ENCODE data around the gene YIPF4. TPM values are rescaled to one million over a fixed set of nuclear protein-coding genes. Genes with fewer than 3 reads are reported as not detected.
"Not testable (repeated sequence)": the region's sequence is repeated elsewhere in the genome, so short reads cannot be mapped to it uniquely, and the experiment has no call there.

The YIPF4 gene
- polyA plus RNA-seq, 10 donors: 41.2 to 52.7 (median 46.9) TPM

DNA sequence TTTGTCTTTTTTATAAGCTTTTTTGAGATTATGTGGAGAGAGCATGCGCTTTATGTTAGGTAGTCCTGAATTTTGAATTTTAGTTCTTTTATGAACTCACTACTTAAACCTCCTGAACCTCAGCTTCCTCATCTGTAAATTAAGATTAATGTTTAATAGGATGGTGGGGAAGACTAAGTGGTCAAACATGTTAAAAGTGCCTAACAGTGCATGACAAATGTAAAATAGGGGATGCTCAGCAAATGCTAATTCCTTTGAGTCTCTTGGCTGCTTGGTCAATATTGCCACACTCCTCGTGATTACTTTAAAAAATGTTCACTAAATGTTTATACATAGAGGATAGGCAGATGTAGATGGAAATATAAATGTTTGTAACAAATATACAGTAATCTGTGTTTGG is 85.9 kb downstream of the YIPF4 start:
- DNase-seq: no peak

DNA sequence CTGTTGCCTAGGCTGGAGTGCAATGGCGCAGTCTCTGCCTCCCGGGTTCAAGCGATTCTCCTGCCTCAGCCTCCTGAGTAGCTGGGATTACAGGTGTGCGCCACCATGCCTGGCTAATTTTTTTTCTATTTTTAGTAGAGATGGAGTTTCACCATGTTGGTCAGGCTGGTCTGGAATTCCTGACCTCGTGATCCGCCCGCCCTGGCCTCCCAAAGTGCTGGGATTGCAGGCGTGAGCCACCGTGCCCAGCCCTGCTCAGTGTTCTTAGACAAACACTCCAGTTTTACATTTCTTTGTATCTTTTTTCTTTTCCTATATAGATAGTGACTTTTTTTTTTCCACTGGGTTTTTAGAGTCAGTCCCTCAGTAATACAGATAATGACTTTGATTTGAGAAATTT is 86.6 kb downstream of the YIPF4 start:
- not testable (repeated sequence) for DNase-seq

- DNase-seq: not testable (repeated sequence)
Observed at GRCh38 chr2:32365679-32366078, 88.0 kb downstream of the YIPF4 start.

Other genes with a start within 250 kb of the YIPF4 start
- gene DPY30, start 238.1 kb upstream of the YIPF4 start, polyA plus RNA-seq (ENCODE audit: insufficient read length in 10 of 10): 10 to 100 TPM; 37.9 to 56.3 (median 46.1) TPM
- gene SPAST, start 214.3 kb upstream of the YIPF4 start, polyA plus RNA-seq (ENCODE audit: insufficient read length in 10 of 10): 10 to 100 TPM; 13.5 to 25.1 (median 18.1) TPM
- 10 to 100 TPM; 14.2 to 19.9 (median 18.0) TPM for gene SLC30A6, start 112.0 kb upstream of the YIPF4 start, polyA plus RNA-seq (ENCODE audit: insufficient read length in 10 of 10)
- 1 to 10 TPM in 5 of 10 donors, under 1 TPM in 5; 0.62 to 1.3 (median 1.0) TPM for gene NLRC4, start 13.0 kb upstream of the YIPF4 start, polyA plus RNA-seq (ENCODE audit: insufficient read length in 10 of 10)
- gene BIRC6, start 79.1 kb downstream of the YIPF4 start, polyA plus RNA-seq (ENCODE audit: insufficient read length in 10 of 10): 10 to 100 TPM; 37.3 to 57.3 (median 52.6) TPM

All from muscle of back (tissue), 11 donors.